ENCODE data around the gene NAV3.

DNA sequence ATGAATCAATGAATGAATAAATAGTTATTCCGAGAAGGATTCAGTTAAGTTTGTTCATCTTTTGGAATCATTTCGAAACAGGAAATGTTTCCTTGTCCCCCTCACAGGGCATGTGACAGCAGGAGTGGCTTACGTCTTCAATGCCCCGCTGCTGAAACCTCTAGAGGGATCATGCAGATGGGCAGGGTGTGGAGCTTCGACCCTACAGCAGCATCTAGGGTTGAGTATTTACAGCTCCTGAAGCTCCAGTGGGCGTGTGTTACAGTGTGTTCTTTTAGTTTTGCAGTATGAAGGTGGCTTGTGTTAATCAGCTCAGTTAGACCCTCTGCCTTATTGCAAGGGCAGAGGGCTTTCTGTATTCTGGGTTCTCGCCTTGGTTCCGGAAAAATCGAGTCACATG lies 2.6 kb downstream of the NAV3 start:
- TF ChIP-seq CTCF (IDR thresholded peaks at IDR 0.05; ENCODE audit: poor library complexity, severe bottlenecking) (no peak), POLR2AphosphoS5 (IDR thresholded peaks at IDR 0.05) (no peak), EZH2 (IDR thresholded peaks at IDR 0.05; ENCODE audit: borderline replicate concordance, insufficient read depth, low read length, poor library complexity, severe bottlenecking) (no peak)

Measured in neural cell (in vitro differentiated cells).